K562 (cell line): Measurements from ENCODE around the gene TFAP2E. TPM values are rescaled to one million over a fixed set of nuclear protein-coding genes. Genes with fewer than 3 reads are reported as not detected.

Experiments
- CHD7 ChIP-seq: fragments of 200-600 bp; sonication (generic); IDR thresholded peaks from one replicate; pipeline ENCODE4 v1.6.1; 2012; ENCODE audit warnings: mild to moderate bottlenecking, low read depth, low read length, inconsistent platforms
- ELF4 ChIP-seq: fragments of 450-650 bp; formaldehyde crosslinking; IDR thresholded peaks from 2 replicates; pipeline ENCODE4 v1.4.0; 2022; ENCODE audit warnings: missing genetic modification characterization
- POLR2B ChIP-seq: fragments of 450-650 bp; IDR thresholded peaks from 2 replicates; pipeline ENCODE4 v1.6.1; 2018; ENCODE audit warnings: low read depth; ENCODE audit not compliant: partially characterized antibody
- ZBED1 ChIP-seq: IDR thresholded peaks from 2 replicates; pipeline ENCODE4 v1.6.1; 2014
- ZFP30 ChIP-seq: fragments of 250-450 bp; sonication (Bioruptor Pico); IDR thresholded peaks from 2 replicates; pipeline ENCODE4 v1.8.0; 2022; ENCODE audit warnings: moderate library complexity, mild to moderate bottlenecking, inconsistent platforms, borderline replicate concordance
- ZNF12 ChIP-seq: sonication (generic); formaldehyde crosslinking; IDR thresholded peaks from 2 replicates; pipeline ENCODE4 v1.4.0; 2020; ENCODE audit warnings: mild to moderate bottlenecking, missing genetic modification reagents
- ZNF780A ChIP-seq: fragments of 250-450 bp; sonication (Bioruptor Pico); IDR thresholded peaks from 2 replicates; pipeline ENCODE4 v1.5.0; 2021; ENCODE audit warnings: mild to moderate bottlenecking
- polyA plus RNA-seq, 8 experiments: library from polyadenylated mRNA; depleted of rRNA in 4 of 8; stranded (reverse) in 5 of 8; unstranded in 3 of 8; fragments of >200 nt; fragmentation: Nextera tagmentation in 2 of 8; fragmentation: Illumina TruSeq in 1 of 8; extraction: Ambion mirVana in 2 of 8; extraction: Trizol in 1 of 8; gene quantifications; 2 replicates each; pipeline versions ENCODE4 v1.2.1 to v1.2.3, GENCODE V29; 2011 to 2014; ENCODE audit warnings: inconsistent platforms in 1 of 8, missing spikeins in 1 of 8
- total RNA-seq, 7 experiments: library from RNA; depleted of rRNA in 6 of 7; stranded (reverse); fragments of >200 nt in 6 of 7; fragmentation: Illumina TruSeq in 2 of 7; extraction: Trizol in 2 of 7; gene quantifications; 2 replicates each; pipeline versions ENCODE4 v1.2.1 to v1.2.3, GENCODE V29; 2011 to 2021; ENCODE audit warnings: low replicate concordance in 1 of 7
- TF ChIP-seq, protein P1 (sequence below), 2 experiments: fragments of 450-650 bp in 1 of 2; sonication (generic) in 1 of 2; formaldehyde crosslinking in 1 of 2; IDR thresholded peaks; 2 replicates each; pipeline versions ENCODE4 v1.7.1 to v1.9.0; 2016 to 2022; ENCODE audit warnings: inconsistent platforms in 1 of 2, mild to moderate bottlenecking in 1 of 2, missing genetic modification reagents in 1 of 2

TFAP2E gene
- total and polyA plus RNA-seq, 9 of the 15 experiments (the other 6 are each of a cell fraction or from before 2014, with no cell fraction given): 0.03 to 0.11 (median 0.07) TPM; not detected in 4

- TF ChIP-seq, protein P1, sequence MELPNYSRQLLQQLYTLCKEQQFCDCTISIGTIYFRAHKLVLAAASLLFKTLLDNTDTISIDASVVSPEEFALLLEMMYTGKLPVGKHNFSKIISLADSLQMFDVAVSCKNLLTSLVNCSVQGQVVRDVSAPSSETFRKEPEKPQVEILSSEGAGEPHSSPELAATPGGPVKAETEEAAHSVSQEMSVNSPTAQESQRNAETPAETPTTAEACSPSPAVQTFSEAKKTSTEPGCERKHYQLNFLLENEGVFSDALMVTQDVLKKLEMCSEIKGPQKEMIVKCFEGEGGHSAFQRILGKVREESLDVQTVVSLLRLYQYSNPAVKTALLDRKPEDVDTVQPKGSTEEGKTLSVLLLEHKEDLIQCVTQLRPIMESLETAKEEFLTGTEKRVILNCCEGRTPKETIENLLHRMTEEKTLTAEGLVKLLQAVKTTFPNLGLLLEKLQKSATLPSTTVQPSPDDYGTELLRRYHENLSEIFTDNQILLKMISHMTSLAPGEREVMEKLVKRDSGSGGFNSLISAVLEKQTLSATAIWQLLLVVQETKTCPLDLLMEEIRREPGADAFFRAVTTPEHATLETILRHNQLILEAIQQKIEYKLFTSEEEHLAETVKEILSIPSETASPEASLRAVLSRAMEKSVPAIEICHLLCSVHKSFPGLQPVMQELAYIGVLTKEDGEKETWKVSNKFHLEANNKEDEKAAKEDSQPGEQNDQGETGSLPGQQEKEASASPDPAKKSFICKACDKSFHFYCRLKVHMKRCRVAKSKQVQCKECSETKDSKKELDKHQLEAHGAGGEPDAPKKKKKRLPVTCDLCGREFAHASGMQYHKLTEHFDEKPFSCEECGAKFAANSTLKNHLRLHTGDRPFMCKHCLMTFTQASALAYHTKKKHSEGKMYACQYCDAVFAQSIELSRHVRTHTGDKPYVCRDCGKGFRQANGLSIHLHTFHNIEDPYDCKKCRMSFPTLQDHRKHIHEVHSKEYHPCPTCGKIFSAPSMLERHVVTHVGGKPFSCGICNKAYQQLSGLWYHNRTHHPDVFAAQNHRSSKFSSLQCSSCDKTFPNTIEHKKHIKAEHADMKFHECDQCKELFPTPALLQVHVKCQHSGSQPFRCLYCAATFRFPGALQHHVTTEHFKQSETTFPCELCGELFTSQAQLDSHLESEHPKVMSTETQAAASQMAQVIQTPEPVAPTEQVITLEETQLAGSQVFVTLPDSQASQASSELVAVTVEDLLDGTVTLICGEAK (IDR thresholded peaks at IDR 0.05): no peak
- TF ChIP-seq, protein P1 (CRISPR knock-in tag; IDR thresholded peaks at IDR 0.05): no peak
- no peak for TF ChIP-seq ELF4 (CRISPR knock-in tag)
- TF ChIP-seq ZFP30 (CRISPR knock-in tag): no peak
- no peak for TF ChIP-seq ZNF780A
- no peak for TF ChIP-seq ZNF12
- TF ChIP-seq CHD7: no peak
- no peak for TF ChIP-seq POLR2B
- TF ChIP-seq ZBED1: no peak
These were observed 28.1 kb upstream of the TFAP2E start (continued) for GRCh38 chr1:35544976-35545375.
